Activated CD4-positive, alpha-beta T cell treated with anti-CD3 and anti-CD28 coated beads, Interleukin-2, Interleukin-4, amounts not matched to agents 100 ng/mL and 50 ng/mL, durations not matched to agents 16 hours and 8 hours (primary cell): Measurements from ENCODE around the gene GYS1.

Experiments used
- DNase-seq: peaks from one replicate; pipeline ENCODE4 v3.0.0-alpha.2; 2020; ENCODE audit warnings: low spot score

GYS1 gene

DNA sequence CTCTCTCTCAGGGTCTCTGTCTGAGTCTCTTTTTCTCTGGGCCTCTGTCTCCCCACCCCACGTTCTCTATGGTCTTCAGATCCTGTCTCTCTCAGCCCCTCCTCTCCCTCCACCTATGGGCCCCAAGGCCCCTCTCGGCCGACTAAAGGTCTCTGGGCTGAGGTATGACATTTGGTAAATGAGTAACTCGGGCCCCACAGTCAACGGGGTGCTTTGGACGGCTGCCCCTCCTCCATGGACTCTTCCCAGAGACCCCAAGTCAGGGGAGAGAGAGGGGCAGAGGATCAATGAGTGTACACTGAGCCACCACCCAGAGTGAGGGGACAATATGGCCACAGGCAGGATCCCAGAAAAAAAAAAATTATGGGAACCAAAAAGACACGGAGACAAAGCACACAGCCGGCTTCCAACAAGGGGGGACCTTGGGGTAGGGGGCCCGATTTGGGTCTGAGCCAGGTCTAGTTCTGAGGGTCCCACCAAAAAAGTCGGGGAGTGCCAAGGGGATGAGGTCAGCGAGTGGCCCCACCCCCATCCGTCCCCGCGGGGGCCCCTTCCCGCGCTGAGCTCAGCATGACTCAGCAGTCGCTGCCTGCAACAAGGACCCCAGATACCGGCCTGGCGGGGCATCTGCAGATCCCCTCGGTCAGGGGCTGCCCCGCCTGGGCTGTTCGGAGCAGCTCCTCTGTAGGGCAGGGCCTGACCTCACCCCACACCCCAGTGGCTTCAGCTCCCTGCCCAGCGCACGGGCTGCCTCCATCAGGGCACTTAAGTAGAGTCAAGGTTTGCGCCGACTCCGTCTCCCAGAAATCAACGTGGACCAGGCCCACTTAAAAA lies 29.5 kb downstream of the GYS1 start:
- peak; percentile 78 for DNase-seq

DNA sequence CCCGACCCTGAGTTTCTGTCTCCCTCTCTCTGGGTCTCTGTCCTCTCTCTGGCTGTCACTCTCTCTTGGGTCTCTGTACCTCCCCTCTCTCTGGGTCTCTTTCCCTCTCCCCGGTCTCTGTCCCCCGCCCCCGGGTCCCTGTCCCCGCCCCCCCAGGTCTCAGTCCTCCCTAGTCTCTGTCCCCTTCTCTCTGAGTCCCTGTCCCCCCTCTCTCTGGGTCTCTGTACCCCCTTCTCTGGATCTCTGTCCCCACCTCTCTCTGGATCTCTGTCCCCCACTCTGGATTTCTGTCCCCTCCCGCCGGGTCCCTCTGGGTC lies 30.3 kb downstream of the GYS1 start:
- no peak for DNase-seq

GRCh38 chr19:48962029-48962848 lies 30.9 kb downstream of the GYS1 start:
- peak; percentile 46 for DNase-seq

- DNase-seq, result no peak
Measured at GRCh38 chr19:48961673-48962028, 31.5 kb downstream of the GYS1 start.

GRCh38 chr19:48961051-48961649 lies 32.0 kb downstream of the GYS1 start:
- DNase-seq, result no peak

- DNase-seq, result no peak
Measured at GRCh38 chr19:48959341-48960239, 33.5 kb downstream of the GYS1 start.

DNA sequence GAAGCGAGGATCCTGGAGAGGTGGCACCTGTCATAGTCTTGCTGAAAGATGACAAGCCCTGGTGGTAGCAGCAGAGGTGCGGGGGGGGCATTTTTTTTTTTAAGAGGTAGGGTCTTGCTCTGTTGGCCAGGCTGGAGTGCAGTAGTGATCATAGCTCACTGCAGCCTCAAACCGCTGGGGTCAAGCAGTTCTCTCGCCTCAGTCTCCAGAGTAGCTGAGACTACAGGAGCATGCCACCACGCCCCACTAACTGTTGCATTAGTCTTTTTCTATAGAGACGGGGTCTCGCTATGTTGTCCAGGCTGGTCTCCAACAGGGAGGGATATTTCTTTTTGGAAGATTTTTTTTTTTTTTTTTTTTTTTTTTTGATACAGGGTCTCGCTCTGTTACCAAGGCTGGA lies 35.1 kb downstream of the GYS1 start:
- no peak for DNase-seq

DNA sequence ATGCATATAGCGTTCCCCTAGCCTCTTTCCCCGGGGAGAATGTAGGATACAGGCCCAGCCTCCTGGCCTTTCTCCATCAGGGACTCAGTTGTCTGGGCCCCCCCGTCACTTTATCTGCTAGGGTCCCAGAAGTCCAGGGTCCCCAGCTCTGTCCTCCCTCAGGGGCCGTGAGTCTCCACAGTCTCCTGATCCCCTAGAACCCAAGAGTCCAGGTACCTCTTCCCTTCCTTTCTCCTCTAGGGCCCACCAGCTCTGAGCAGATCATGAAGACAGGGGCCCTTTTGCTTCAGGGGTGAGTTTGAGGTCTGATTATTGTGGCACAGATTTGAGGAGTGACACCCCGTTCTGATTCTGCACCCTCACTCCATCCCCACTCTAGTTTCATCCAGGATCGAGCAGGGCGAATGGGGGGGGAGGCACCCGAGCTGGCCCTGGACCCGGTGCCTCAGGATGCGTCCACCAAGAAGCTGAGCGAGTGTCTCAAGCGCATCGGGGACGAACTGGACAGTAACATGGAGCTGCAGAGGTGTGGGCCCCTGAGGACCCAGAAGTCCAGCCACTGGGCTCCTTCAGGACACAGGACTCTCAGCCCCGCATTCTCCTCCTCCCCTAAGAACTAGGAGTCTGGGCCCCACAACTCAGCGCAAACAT lies 37.7 kb downstream of the GYS1 start:
- no peak for DNase-seq

GRCh38 chr19:48954595-48955307 lies 38.4 kb downstream of the GYS1 start, which contains the start of gene BAX:
BAX (plus strand) TSS chr19:48954875; CDS start chr19:48954929, 54 bp downstream.
- DNase-seq, result peak; percentile 98

DNA sequence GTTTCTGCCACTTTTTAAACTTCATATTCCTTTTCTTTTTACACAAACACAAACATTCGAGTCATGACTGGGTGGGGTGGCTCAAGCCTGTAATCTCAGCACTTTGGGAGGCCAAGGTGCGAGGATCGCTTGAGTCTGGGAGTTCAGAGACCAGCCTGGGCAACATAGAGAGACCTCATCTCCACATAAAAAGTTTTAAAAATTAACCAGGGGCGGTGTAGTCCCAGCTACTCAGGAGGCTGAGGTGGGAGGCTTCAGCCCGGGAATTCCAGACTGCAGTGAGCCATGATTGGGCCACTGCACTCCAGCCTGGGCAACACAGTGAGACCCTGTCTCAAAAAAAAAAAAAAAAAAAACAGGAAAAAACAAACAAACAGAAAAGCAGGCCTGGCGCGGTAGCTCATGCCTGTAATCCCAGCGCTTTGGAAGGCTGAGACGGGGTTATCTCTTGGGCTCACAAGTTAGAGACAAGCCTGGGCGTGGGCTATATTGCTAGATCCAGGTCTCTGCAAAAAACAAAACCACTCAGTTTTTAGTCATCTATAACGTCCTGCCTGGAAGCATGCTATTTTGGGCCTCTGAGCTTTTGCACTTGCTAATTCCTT lies 39.0 kb downstream of the GYS1 start:
- no peak for DNase-seq

DNA sequence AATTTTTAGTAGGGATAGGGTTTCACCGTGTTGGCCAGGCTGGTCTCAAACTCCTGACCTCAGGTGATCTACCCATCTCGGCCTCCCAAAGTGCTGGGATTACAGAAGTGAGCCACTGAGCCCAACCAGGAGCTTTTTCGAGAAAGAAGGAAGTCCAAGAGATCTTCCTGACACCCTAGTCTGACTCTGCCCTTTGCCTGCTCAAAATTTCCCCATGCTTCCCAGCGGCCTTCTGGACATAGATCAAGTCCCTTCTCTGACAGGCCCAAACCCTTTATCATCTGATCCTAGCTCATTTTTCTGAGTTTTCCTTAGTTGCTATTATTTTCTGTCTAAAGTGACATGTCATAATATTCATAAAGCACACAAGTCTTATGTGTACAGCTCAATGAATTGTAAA lies 40.0 kb downstream of the GYS1 start:
- no peak for DNase-seq

DNA sequence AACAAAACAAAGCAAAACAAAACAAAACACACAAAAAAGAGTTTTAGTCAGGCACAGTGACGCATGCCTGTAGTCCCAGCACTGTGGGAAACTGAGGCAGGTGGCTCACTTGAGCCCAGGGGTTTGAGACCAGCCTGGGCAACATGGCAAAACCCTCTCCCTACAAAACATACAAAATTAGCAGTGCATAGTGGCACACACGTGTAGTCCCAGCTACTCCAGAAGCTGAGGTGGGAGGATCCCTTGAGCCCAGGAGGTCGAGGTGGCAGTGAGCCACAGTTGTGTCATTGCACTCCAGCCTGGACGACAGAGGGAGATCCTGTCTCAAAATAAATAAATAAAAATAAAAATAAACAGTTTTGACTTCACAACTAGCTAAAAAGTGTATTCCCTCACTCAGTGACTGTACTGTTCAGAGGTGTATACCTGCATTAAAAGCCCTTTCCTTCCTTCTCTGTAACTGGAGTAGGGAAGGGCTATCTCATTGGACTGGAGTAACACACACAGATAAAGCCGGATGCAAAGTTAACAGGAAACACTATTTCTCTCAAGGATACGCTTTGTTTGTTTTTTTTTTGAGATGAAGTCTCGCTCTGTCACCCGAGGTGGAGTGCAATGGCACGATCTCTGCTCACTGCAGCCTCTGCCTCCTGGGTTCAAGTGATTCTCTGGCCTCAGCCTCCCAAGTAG lies 42.1 kb downstream of the GYS1 start:
- DNase-seq, result no peak

DNA sequence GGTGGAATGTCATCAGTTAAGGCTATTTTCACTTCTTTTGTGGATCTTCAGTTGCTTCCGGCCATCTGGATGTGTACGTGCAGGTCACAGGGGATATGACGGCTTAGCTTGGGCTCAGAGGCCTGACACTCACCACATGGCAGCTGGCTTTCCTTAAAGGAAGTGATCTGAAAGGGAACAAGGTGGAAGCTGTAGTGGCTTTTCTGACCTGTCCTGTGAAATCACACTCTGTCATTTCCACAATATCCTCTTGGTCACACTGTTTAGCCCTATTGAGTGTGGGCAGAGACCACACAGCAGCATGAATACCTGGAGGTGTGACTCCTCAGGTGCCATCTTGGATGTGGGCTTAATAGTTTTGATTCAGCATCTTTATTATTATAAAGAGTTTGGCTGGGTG lies 43.0 kb downstream of the GYS1 start:
- no peak for DNase-seq

DNA sequence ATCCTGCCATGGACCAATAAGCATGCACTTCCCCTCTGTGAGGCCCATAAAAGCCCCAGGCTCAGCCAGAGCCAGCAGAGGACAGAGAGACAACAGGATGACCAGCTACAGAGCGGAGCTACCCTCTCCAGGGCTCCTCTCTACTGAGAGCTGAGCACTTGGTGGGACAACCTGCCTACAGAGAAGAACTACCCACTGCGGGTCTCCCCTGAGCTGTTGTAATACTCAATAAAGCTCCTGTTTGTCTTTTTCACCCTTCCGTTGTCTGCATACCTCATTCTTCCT lies 45.9 kb downstream of the GYS1 start:
- DNase-seq, result no peak

GRCh38 chr19:48946463-48947257 lies 46.4 kb downstream of the GYS1 start:
- no peak for DNase-seq

- DNase-seq, result no peak
Measured at GRCh38 chr19:48945817-48946216, 47.3 kb downstream of the GYS1 start.

DNA sequence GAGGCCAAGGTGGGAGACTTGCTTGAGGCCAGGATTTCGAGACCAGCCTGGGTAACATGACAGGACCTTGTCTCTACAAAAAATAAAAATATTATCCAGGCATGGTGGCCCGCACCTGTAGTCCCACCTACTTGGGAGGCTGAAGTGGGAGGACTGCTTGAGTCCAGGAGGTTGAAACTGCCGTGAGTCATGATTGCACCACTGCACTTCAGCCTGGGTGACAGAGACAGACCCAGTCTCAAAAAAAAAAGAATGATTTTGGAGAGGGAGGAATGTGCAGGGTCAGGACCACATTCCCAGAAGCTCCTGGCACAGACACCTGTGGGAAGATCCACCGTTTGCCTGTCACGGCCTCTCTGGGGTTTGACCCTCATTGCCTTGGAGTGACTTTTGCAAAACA lies 47.7 kb downstream of the GYS1 start:
- DNase-seq, result no peak

DNA sequence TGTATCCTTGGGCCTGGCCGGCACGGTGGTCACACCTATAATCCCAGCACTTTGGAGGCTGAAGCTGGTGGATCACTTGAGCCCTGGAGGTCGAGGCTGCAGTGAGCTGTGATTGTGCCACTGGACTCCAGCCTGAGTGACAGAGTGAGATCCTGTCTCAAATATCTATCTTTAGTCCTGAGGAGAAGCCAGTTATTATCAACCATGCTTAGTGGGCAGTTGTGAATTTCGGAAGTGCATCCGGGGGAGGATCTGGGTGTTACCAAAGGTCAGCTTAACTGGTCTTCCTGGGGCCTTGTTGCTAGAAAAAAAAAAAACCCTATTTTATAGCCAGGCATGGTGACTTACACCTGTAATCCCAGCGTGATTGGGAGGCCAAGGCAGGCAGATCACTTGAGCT lies 50.0 kb downstream of the GYS1 start:
- DNase-seq, result no peak

DNA sequence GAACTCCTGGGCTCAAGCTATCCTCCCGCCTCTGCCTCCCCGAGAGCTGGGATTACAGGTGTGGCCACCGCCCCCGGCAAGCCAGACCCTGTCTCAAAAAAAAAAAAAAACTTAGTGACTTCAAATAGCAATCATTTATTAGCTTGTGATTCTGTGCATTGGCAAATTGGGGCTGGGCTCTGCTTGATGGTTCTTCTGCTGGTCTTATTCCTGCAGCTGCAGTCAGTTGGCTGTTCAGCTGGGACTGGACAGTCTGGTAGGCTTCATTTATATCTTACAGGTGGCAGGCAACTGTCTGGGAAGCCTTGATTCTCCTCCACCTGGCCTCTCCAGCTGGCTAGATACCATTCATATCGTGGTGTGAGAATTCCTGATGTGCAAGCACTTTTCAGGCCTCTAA lies 52.2 kb downstream of the GYS1 start:
- no peak for DNase-seq
